ENCODE measurements around the gene EIF1B. TPM values are rescaled to one million over a fixed set of nuclear protein-coding genes. Genes with fewer than 3 reads are reported as not detected.

EIF1B gene
- total RNA-seq, 6 donors from 2014 or later: 26.2 to 49.1 (median 38.8) TPM

DNA sequence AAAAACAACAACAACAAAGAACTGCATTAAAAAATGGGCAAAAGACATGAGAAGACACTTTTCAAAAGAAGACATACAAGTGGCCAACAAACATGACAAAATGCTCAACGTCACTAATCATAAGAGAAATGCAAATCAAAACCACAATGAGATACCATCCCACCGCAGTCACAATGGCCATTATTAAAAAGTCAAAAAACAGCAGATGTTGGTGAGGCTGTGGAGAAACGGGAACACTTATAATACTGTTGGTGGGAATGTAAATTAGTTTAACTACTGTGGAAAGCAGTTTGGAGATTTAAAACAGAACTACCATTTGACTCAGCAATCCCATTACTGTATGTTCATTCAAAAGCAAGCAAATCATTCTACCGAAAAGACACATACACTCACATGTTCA, 15.1 kb downstream of the EIF1B start:
- DNase-seq: no peak
- no peak for ATAC-seq (ENCODE audit: low FRiP score in 2 of 2)
- TF ChIP-seq POLR2A (IDR thresholded peaks at IDR 0.05) (no peak), EP300 (IDR thresholded peaks at IDR 0.05) (no peak), POLR2AphosphoS5 (IDR thresholded peaks at IDR 0.05) (no peak)
- TF ChIP-seq, protein P1, sequence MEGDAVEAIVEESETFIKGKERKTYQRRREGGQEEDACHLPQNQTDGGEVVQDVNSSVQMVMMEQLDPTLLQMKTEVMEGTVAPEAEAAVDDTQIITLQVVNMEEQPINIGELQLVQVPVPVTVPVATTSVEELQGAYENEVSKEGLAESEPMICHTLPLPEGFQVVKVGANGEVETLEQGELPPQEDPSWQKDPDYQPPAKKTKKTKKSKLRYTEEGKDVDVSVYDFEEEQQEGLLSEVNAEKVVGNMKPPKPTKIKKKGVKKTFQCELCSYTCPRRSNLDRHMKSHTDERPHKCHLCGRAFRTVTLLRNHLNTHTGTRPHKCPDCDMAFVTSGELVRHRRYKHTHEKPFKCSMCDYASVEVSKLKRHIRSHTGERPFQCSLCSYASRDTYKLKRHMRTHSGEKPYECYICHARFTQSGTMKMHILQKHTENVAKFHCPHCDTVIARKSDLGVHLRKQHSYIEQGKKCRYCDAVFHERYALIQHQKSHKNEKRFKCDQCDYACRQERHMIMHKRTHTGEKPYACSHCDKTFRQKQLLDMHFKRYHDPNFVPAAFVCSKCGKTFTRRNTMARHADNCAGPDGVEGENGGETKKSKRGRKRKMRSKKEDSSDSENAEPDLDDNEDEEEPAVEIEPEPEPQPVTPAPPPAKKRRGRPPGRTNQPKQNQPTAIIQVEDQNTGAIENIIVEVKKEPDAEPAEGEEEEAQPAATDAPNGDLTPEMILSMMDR (IDR thresholded peaks at IDR 0.05): no peak
- Histone ChIP-seq H3K27ac (no peak overlapping the region), H3K36me3 (no peaks in the 10 kb centered on the region), H3K4me1 (no peaks in the 10 kb centered on the region), H3K9me3 (no peaks in the 10 kb centered on the region), H3K4me3 (no peak overlapping the region), H3K27me3 (no peaks in the 10 kb centered on the region)
- WGBS, 2 donors: 75 to 84% methylated on average over 4 of the region's 4 CpGs

DNA sequence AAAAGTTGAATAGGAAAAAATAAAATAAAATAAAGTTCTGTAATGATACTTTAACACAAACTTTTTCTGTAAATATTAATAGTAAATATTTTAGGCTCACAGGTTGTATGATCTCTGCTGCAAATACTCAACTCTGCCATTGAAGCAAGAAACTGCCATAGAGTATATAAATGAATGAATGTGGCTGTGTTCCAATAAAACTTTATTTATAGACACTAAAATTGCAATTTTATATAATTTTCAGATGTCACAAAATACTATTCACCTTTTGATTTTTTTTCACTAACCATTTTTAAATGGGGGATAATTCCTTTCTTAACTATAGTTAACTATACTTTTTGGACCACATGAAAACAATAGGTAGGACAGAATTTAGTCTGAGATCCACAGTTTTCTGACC, 16.0 kb downstream of the EIF1B start:
- H3K4me1 ChIP-seq: no peaks in the 10 kb centered on the region
- no peak for ATAC-seq (ENCODE audit: low FRiP score in 2 of 2)
- no peaks in the 10 kb centered on the region for H3K36me3 ChIP-seq
- H3K9me3 ChIP-seq: no peaks in the 10 kb centered on the region
- no peak for DNase-seq
- no peaks in the 10 kb centered on the region for H3K27me3 ChIP-seq
- TF ChIP-seq POLR2AphosphoS5 (IDR thresholded peaks at IDR 0.05): no peak
- TF ChIP-seq POLR2A (IDR thresholded peaks at IDR 0.05): no peak
- no peak for TF ChIP-seq EP300 (IDR thresholded peaks at IDR 0.05)
- TF ChIP-seq, protein P1 (IDR thresholded peaks at IDR 0.05): no peak
- no peak overlapping the region for H3K27ac ChIP-seq
- no peak overlapping the region for H3K4me3 ChIP-seq

DNA sequence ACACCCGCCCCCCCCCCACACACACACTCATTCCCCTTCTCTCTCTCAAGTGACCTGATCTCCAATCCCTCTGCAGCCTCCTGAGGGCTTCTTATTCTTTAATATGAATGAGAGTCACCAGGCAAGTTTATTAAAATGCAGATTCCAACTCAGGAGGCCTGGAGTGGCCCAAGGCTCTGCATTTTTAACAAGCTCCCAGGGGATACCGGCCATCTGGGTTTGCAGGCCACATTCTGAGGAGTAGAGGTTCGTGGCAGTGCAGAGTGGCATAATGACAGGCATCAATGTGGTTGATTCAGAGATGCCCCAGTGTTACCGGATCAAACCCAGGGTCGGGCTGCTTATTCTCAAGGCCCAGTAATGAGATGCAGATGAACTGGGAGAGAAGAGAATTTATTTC, 18.9 kb downstream of the EIF1B start:
- Histone ChIP-seq H3K27me3 (no peaks in the 10 kb centered on the region), H3K27ac (no peak overlapping the region), H3K36me3 (no peaks in the 10 kb centered on the region), H3K9me3 (no peaks in the 10 kb centered on the region), H3K4me1 (no peaks in the 10 kb centered on the region), H3K4me3 (no peak overlapping the region)
- no peak for TF ChIP-seq POLR2A (IDR thresholded peaks at IDR 0.05)
- TF ChIP-seq, protein P1 (IDR thresholded peaks at IDR 0.05): no peak
- no peak for TF ChIP-seq POLR2AphosphoS5 (IDR thresholded peaks at IDR 0.05)
- TF ChIP-seq EP300 (IDR thresholded peaks at IDR 0.05): no peak
- WGBS, 2 donors: 80 to 84% methylated on average over 5 of the region's 5 CpGs
- DNase-seq (no peak), ATAC-seq (ENCODE audit: low FRiP score in 2 of 2) (no peak)

DNA sequence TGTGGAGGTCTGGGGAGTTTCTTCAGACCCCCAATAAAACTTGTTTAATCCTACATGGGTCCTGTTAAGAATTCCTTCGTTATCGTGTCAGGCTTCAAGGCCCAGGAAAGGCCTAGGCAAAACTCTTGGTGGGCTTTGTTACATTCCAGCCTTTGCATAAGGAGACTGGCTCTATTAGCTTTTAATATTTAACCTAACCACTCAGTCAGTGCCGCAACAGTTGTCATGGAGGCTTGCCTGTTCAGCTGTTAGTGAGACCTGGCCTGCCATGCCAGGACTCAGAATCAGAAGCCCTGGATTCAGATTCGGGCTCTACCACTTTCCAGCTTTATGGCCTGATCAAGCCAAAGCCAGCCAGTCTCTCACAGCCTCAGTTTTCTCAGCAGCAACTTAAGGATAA, 19.6 kb downstream of the EIF1B start:
- no peak for DNase-seq
- Histone ChIP-seq H3K9me3 (no peaks in the 10 kb centered on the region), H3K27ac (no peak overlapping the region), H3K36me3 (no peaks in the 10 kb centered on the region), H3K4me3 (no peak overlapping the region), H3K27me3 (no peaks in the 10 kb centered on the region), H3K4me1 (no peaks in the 10 kb centered on the region)
- ATAC-seq (ENCODE audit: low FRiP score in 2 of 2): no peak
- WGBS, 2 donors: 74 to 91% methylated on average over 4 of the region's 4 CpGs
- no peak for TF ChIP-seq POLR2AphosphoS5 (IDR thresholded peaks at IDR 0.05)
- TF ChIP-seq POLR2A (IDR thresholded peaks at IDR 0.05): no peak
- TF ChIP-seq, protein P1 (IDR thresholded peaks at IDR 0.05): no peak
- no peak for TF ChIP-seq EP300 (IDR thresholded peaks at IDR 0.05)

DNA sequence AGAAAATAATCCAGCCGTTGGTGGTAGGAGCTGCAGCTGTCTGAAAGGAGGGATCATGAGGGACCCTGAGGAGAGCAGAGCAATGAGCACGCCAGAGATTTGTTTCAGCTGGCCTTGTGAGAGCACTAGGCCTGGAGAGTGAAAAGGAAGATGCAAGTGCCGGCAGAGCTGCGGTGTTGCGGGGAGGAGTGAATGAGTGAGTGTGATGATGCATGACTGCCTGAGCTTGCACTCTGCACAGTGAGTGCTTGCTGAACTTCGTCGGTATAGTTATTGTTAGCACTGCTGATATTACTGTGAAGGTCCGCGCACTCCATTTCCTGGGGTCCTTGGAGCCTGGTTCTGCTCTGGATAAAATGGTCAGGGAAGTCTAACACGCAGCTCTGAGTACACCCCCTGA, 23.2 kb downstream of the EIF1B start:
- no peaks in the 10 kb centered on the region for H3K36me3 ChIP-seq
- H3K4me1 ChIP-seq: no peaks in the 10 kb centered on the region
- H3K27me3 ChIP-seq: no peaks in the 10 kb centered on the region
- WGBS, 2 donors: 79 to 80% methylated on average over 10 of the region's 10 CpGs
- no peak for ATAC-seq (ENCODE audit: low FRiP score in 2 of 2)
- no peak for DNase-seq
- no peak overlapping the region for H3K27ac ChIP-seq
- no peak overlapping the region for H3K4me3 ChIP-seq
- TF ChIP-seq EP300 (IDR thresholded peaks at IDR 0.05): no peak
- no peak for TF ChIP-seq POLR2A (IDR thresholded peaks at IDR 0.05)
- TF ChIP-seq, protein P1 (IDR thresholded peaks at IDR 0.05): no peak
- no peak for TF ChIP-seq POLR2AphosphoS5 (IDR thresholded peaks at IDR 0.05)
- H3K9me3 ChIP-seq: no peaks in the 10 kb centered on the region

Measured in upper lobe of left lung (tissue), 6 donors.